NCI-H146 treated with DMSO at 0.1 percent for 48 hours (cell line): ENCODE data around the gene PKM.
A peak's percentile ranks its signal among the peaks of the same experiment; 100 is the strongest.

ENCODE experiments used
- DNase-seq: peaks from one replicate; lab custom pipeline; 2025; ENCODE audit not compliant: unreplicated experiment; lab: John Stamatoyannopoulos, UW

Gene PKM

DNA sequence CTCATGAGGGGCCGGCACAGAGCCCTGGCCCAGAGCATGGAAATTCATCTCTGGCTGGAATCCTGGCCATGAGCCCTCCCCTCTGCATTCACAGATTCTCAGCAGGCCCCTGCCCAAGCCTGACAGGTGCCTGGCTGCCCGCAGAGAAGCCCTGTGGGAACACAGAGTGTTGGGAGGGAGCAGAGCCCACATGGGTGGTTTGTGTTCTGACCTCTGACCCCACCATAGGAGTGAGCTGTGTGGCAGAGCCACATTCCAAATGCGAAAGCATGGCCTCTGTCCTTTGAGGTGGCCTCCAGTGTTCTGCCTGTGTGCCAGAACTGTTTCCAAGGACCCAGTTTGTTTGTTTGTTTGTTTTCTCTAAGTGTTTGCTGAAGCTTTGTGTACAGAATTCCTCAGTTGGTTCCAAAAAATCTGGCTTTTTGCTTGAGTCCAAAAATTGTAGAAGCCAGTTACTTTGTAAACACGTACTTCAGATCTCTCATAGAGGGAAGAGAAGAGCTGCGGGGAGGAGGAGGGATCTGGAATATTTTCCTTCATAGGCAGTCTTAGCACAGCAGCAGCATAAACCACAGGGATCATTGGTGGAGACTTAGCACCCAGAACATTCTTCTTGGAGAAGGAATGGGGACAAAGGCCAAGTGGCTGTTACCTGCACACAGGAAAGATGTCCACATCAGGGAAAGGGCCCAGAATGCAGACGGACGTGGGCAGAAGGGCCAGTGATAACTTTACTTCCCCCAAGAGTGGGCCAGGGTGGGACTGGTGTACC lies 69.4 kb downstream of the PKM start:
- DNase-seq, result no peak

GRCh38 chr15:72160696-72161245 lies 70.2 kb downstream of the PKM start:
- no peak for DNase-seq

- no peak for DNase-seq
Measured at GRCh38 chr15:72156928-72157327, 74.1 kb downstream of the PKM start.

DNA sequence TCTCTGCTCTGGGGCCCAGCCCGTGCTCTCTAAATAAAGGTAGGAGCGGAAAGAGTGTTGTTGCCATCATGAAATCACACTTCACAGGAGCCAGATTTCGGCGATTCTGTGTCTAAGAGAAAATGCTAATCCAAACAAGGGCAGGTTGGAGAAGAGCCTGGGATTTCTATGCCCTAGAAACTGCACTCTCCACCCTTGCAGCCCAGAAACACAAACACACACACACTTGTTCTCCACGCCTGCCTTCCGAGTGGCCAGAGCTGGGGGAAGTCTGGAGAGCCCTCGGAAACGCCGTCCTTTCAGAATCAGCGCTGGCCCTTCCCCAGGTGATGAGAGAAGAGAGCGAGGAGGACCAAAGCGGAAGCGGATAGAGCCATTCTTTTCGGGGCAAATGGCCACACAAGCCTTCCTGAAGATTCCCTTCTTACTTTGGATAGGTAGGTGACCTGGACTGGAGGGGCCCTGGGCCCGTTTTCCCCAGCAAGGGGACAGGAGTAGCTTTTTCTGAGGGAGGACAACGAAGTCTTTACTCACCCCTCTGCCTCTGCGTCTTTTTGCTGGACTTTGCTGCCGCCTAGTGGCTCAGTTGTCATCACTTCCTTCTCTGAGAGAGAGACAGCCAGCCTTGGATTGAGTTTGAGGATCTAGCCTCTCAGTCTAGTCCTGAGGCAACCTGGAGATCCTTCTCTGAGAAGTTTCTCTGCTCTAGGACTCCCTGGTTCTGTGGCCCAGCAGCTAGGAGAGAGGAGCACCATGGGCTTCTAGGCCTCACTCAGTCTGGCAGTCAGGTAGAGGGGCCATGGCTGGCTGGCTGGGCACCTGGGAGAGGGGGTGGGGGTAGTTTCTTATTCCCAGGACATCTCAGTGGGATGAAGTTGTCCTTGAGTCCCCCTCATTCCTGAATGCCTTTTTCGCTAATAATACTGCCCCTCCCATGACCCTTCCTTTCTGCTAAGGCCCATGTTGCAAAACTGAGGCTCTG lies 75.1 kb downstream of the PKM start:
- DNase-seq, result peak; percentile 72

DNA sequence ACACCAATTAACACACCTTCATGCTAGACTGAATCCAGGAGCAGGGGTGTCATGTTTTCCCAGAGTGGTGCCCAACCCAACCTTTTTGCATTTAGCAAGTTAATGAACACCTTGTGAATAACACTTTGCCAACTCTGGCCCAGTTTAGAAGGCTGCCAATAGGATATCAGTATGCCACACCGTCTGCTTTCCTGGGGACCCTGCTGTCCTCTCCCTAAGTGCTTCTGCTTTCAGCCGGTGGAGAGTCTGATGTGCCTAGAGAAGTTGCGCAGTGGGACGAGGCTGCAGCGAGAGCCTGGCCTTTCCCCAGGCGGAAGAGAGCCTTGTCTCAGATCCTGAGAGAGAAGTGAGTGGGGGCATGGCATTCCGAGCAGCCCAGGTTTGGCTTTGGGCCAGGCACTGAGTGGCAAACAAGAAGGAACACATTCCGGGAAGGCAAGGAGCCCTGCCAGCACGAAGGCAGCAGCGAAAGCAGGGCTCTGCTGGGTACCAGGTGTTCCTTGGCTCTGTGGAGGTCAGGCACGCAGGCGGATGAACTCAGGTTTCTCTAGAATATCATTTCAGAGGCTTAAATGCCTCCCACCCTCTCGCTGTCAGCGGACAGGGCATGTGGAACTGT lies 75.9 kb downstream of the PKM start:
- no peak for DNase-seq

GRCh38 chr15:72154316-72154715 lies 76.7 kb downstream of the PKM start:
- DNase-seq, result no peak

DNA sequence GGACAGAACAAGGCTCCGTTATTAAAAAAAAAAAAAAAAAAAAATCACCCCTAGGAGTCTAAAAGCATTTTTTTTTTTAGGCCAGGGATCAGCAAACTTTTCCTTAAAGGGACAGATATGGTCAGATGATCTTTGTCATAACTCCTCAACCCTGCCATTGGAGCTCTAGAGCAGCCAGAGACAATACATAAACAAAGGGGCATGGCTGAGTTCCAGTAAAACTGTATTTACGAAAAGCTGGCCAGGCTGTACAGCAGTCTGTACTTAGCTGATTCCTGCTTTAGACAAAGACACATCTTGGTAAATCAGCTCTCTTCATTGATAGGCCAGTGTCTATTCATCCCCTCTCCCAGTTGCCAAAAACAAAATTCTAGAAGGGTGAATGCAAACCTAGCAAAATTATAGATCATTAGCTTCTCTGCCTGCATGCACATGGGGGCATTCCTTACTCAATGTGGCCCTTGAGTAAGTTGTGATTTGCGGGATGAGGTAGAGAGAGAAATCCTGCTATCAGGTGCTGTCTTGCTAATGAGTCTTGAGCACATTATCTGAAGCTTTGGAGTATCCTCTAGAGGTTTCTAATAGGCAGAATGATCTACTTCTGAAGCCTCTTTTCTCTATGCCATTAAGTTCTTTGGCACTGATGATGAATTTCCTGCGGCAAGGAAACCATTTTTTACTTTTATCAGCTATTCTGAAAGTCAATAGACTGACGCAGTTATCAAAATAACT lies 77.6 kb downstream of the PKM start:
- DNase-seq, result no peak
